Osteocyte (in vitro differentiated cells): ENCODE measurements around the gene SEC23B. TPM values are rescaled to one million over a fixed set of nuclear protein-coding genes. Genes with fewer than 3 reads are reported as not detected.
"Not testable (repeated sequence)": the region's sequence is repeated elsewhere in the genome, so short reads cannot be mapped to it uniquely, and the experiment has no call there.

Experiments used
- DNase-seq: peaks from one replicate; pipeline ENCODE4 v3.0.0; 2021; ENCODE audit warnings: mixed read lengths; ENCODE audit not compliant: unreplicated experiment; ENCODE audit errors: extremely low spot score
- H3K27ac Mint-ChIP-seq: one replicate; pipeline ENCODE4 v1.8.0; 2021; ENCODE audit warnings: mild to moderate bottlenecking, mixed read lengths; ENCODE audit not compliant: unreplicated experiment
- H3K27me3 Mint-ChIP-seq: one replicate; pipeline ENCODE4 v1.8.0; 2021; ENCODE audit warnings: mixed read lengths; ENCODE audit not compliant: unreplicated experiment
- H3K36me3 Mint-ChIP-seq: one replicate; pipeline ENCODE4 v1.8.0; 2021; ENCODE audit warnings: mixed read lengths; ENCODE audit not compliant: unreplicated experiment
- H3K4me1 Mint-ChIP-seq: one replicate; pipeline ENCODE4 v1.8.0; 2021; ENCODE audit warnings: mixed read lengths; ENCODE audit not compliant: unreplicated experiment
- H3K4me3 Mint-ChIP-seq: one replicate; pipeline ENCODE4 v1.8.0; 2021; ENCODE audit warnings: mild to moderate bottlenecking, moderate library complexity, mixed read lengths; ENCODE audit not compliant: unreplicated experiment
- H3K9me3 Mint-ChIP-seq: one replicate; pipeline ENCODE4 v1.8.0; 2021; ENCODE audit warnings: mixed read lengths; ENCODE audit not compliant: unreplicated experiment
- total RNA-seq: library from RNA; stranded (reverse); gene quantifications from 2 replicates; pipeline ENCODE4 v1.2.1, GENCODE V29; 2021
- TF ChIP-seq, protein P1 (sequence below): fragments of 200-600 bp; sonication (generic); IDR thresholded peaks from 2 replicates; pipeline ENCODE4 v1.5.0; 2021; ENCODE audit warnings: antibody characterized with exemption, mild to moderate bottlenecking, moderate library complexity

Gene SEC23B
- total RNA-seq, 1 donor from 2014 or later = 36.8 TPM

DNA sequence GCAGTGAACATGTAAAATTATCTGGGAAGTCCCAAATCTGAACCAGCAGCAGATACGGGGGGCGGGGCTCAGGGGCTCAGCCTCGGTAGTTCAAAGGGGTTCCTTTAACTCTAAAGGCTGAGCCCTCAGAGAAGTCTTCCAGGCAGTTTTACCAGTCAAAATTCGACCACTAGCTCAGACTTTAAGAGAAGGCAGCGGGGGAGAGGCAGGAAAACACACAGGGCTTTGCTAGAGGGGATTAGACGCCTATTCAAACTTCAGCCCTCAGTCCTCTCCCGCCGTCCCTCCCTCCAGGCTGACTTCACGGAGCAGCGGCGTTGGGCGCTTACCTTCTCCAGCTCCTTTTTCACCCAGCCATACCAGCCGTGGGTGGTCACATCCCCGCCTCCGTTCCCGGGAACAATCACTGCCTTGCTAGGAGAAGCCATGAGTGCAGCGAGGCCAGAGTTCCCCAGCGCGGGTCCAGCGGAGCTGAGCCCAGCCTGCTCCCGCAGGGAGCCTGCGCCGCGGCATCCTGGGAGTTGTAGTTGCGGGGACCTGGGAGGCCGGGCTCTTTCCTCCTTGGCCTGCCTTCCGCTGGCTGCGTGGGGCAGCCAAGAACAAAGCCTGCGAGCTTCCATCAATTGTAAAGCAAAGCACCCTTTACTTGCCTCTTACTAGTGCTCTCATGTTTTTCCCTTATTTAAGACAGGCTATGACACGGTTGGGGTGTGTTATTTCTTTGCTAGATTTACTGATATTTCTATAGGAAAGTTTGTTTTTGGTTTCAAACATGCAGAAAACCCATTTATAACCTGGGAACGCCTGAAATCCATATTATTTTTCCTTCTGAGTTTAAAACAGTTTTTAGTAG is 10.8 kb upstream of the SEC23B start, which contains the start of gene RBBP9:
Gene RBBP9, minus strand, starts transcription at position 486 of the 853 bp plus-strand sequence. Its CDS starts 58 bp downstream, at position 428.
- Mint-ChIP-seq H3K36me3 (peaks cover 2% of the 10 kb centered on the region), H3K9me3 (no peaks in the 10 kb centered on the region), H3K4me3 (peak within 1 kb of the TSS; percentile 94), H3K27me3 (no peaks in the 10 kb centered on the region), H3K27ac (peak within 1 kb of the TSS; percentile 74), H3K4me1 (peaks cover 12% of the 10 kb centered on the region)
- DNase-seq = peak; percentile 92
- TF ChIP-seq, protein P1, sequence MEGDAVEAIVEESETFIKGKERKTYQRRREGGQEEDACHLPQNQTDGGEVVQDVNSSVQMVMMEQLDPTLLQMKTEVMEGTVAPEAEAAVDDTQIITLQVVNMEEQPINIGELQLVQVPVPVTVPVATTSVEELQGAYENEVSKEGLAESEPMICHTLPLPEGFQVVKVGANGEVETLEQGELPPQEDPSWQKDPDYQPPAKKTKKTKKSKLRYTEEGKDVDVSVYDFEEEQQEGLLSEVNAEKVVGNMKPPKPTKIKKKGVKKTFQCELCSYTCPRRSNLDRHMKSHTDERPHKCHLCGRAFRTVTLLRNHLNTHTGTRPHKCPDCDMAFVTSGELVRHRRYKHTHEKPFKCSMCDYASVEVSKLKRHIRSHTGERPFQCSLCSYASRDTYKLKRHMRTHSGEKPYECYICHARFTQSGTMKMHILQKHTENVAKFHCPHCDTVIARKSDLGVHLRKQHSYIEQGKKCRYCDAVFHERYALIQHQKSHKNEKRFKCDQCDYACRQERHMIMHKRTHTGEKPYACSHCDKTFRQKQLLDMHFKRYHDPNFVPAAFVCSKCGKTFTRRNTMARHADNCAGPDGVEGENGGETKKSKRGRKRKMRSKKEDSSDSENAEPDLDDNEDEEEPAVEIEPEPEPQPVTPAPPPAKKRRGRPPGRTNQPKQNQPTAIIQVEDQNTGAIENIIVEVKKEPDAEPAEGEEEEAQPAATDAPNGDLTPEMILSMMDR = no peak

DNA sequence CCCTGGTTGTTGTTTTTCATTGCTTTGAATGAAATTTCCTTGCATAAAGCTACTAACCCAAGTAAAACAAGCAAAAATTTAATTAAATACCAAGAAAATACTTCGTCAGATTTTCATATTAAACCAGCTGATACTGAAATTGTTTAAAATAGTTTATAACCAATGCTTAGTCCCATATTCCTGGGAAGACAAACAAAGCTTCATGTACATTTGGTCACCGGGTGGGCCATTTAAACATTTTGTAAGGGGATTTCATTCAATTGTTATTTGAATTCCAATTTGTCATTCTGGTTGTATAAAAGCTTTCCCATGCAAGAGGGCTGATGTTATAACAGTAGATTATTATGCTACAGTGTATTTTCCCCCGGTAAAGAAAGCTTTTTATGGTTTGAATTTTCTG is 10.1 kb upstream of the SEC23B start:
- Mint-ChIP-seq H3K4me3 (peak overlapping the region; percentile 94), H3K4me1 (peaks cover 12% of the 10 kb centered on the region), H3K27ac (peak overlapping the region; percentile 74), H3K27me3 (peaks cover 4% of the 10 kb centered on the region), H3K36me3 (no peaks in the 10 kb centered on the region), H3K9me3 (no peaks in the 10 kb centered on the region)
- DNase-seq = no peak
- TF ChIP-seq, protein P1 = no peak

DNA sequence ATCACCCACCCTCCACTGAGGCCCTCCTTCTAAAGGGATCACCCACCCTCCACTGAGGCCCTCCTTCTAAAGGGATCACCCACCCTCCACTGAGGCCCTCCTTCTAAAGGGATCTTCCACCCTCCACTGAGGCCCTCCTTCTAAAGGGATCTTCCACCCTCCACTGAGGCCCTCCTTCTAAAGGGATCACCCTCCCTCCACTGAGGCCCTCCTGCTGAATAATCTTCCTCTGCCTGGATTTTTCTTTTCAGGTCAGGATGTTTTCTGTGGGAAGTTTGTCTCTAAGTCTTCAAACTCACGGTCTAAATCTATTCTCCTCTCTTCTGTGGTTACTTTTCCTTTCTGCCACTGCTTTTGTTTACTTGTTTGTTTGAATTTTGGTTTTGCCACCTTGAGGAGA is 6.1 kb upstream of the SEC23B start:
- not testable (repeated sequence) for H3K36me3 Mint-ChIP-seq, H3K4me1 Mint-ChIP-seq, H3K27ac Mint-ChIP-seq, H3K27me3 Mint-ChIP-seq, H3K9me3 Mint-ChIP-seq, H3K4me3 Mint-ChIP-seq, DNase-seq

DNA sequence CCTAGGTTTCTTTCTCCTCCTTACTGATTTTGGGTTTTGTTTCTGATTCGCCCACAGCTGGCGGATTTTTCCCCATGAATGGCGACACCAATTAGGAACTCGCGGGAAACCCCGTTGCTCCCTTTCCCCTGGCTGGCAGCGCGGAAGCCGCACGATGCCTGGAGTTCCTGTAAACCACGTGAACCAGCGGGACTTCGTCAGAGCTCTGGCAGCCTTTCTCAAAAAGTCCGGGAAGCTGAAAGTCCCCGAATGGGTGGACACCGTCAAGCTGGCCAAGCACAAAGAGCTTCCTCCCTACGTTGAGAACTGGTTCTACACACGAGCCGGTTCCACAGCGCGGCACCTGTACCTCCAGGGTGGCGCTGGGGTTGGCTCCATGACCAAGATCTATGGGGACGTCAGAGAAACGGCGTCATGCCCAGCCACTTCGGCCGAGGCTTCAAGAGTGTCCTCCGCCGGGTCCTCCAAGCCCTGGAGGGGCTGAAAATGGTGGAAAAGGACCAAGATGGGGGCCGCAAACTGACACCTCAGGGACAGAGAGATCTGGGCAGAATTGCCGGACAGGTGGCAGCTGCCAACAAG is 3.2 kb upstream of the SEC23B start:
- no peak overlapping the region for H3K4me3 Mint-ChIP-seq
- TF ChIP-seq, protein P1 = no peak
- H3K27me3 Mint-ChIP-seq = peaks cover 8% of the 10 kb centered on the region
- H3K9me3 Mint-ChIP-seq = no peaks in the 10 kb centered on the region
- no peaks in the 10 kb centered on the region for H3K36me3 Mint-ChIP-seq
- peaks cover 21% of the 10 kb centered on the region for H3K4me1 Mint-ChIP-seq
- no peak overlapping the region for H3K27ac Mint-ChIP-seq
- no peak for DNase-seq

DNA sequence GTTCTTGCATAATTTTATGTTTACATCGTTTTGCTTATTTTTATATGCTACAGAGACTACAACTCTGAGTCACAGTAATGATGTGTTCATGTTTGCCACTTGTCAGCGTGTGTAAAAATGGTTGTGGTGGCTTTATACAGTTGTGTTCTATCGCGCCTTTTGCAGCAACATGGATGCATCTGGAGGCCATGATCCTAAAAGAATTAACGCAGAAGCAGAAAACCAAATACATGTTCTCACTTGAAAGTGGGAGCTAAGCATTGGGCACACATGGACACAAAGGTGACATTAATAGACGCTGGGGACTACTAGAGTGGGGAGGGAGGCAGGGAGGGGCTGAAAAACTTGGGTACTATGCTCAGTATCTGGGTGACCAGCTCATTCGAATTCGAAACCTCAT is 996 bp upstream of the SEC23B start:
- Mint-ChIP-seq H3K27ac (peak overlapping the region; percentile 99), H3K9me3 (no peaks in the 10 kb centered on the region), H3K4me1 (peaks cover 21% of the 10 kb centered on the region), H3K36me3 (peaks cover 16% of the 10 kb centered on the region), H3K4me3 (peak overlapping the region; percentile 99), H3K27me3 (peaks cover 8% of the 10 kb centered on the region)
- TF ChIP-seq, protein P1 = no peak
- DNase-seq = no peak
